ENCODE results near the gene ALDH1A3. TPM values are rescaled to one million over a fixed set of nuclear protein-coding genes. Genes with fewer than 3 reads are reported as not detected.

Gene ALDH1A3
- 16.2 to 19.9 TPM (median 18.9 TPM) in 5 replicates for total RNA-seq (2022; extraction: Qiagen RNA extraction; ENCODE audit: low read depth)

DNA sequence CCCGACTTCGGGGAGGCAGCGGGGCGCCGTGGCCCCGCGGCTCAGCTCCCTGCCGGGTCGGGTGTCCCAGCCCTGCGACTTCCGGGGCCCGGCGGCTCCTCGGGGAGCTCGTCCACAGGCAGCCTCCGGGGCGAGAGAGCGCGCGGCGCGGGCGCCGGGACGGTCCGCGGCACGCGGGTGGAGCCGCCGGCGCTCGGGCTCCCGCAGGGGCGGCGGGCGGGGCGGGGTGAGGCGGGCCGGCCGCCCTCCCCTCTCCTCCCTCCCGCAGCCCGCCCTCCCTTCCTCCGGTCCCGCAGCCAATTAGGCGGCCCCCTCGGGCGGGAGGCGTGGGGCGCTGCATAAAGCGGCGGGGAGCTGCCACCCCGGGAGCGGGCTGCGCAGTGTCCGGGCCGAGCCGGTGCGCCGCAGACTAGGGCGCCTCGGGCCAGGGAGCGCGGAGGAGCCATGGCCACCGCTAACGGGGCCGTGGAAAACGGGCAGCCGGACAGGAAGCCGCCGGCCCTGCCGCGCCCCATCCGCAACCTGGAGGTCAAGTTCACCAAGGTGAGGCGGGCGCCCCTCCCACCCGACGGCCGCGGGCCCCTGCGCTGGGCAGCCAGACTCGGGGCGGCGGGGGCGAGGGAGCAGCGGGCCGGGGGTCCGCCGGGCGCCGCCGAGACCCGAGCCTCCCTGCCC lies at the start of gene ALDH1A3:
Gene ALDH1A3 (plus strand): TSS at position 368 of the 675 bp plus-strand sequence. CDS start 77 bp downstream, at position 445.

GRCh38 chr15:100918690-100919480 lies 39.3 kb downstream of the ALDH1A3 start, which contains the start of gene LRRK1:
LRRK1 (plus strand) TSS chr15:100919357; CDS start chr15:100924633, 5,276 bp downstream.

Other genes with a start within 250 kb of the ALDH1A3 start
- gene LRRK1, start 39.5 kb downstream of the ALDH1A3 start, total RNA-seq (2022; extraction: Qiagen RNA extraction; ENCODE audit: low read depth) = 12.4 to 24.6 TPM (median 20.9 TPM) in 5 replicates

All from A549 treated with ZK216348 at 1 μM for 4 hours (cell line).